GM18861 (cell line): Measurements from ENCODE around the gene DISC1.

Experiments used
- ATAC-seq: cut with Tn5 transposase; IDR thresholded peaks from one replicate; pipeline ENCODE4 v1.9.1; 2021; ENCODE audit not compliant: unreplicated experiment

Gene DISC1

GRCh38 chr1:231806623-231807495 is 180.3 kb downstream of the DISC1 start:
- ATAC-seq = peak; percentile 57

GRCh38 chr1:231807541-231807940 is 181.0 kb downstream of the DISC1 start:
- ATAC-seq = no peak

GRCh38 chr1:231808116-231808515 is 181.5 kb downstream of the DISC1 start:
- ATAC-seq = no peak

- no peak for ATAC-seq
Observed at GRCh38 chr1:231808990-231809389, 182.4 kb downstream of the DISC1 start.

- no peak for ATAC-seq
Observed at GRCh38 chr1:231810415-231810814, 183.8 kb downstream of the DISC1 start.

GRCh38 chr1:231814021-231814420 is 187.4 kb downstream of the DISC1 start:
- ATAC-seq = no peak

GRCh38 chr1:231814521-231814920 is 187.9 kb downstream of the DISC1 start:
- no peak for ATAC-seq

GRCh38 chr1:231817801-231818200 is 191.2 kb downstream of the DISC1 start:
- no peak for ATAC-seq

- ATAC-seq = no peak
Observed at GRCh38 chr1:231818337-231818736, 191.7 kb downstream of the DISC1 start.

- ATAC-seq = no peak
Observed at GRCh38 chr1:231821281-231821680, 194.7 kb downstream of the DISC1 start.

- no peak for ATAC-seq
Observed at GRCh38 chr1:231822041-231822440, 195.5 kb downstream of the DISC1 start.

GRCh38 chr1:231826566-231826965 is 200.0 kb downstream of the DISC1 start:
- no peak for ATAC-seq

GRCh38 chr1:231827337-231828105 is 200.9 kb downstream of the DISC1 start:
- ATAC-seq = no peak

GRCh38 chr1:231828182-231828920 is 201.8 kb downstream of the DISC1 start:
- no peak for ATAC-seq

- ATAC-seq = no peak
Observed at GRCh38 chr1:231829332-231829731, 202.7 kb downstream of the DISC1 start.

- no peak for ATAC-seq
Observed at GRCh38 chr1:231836227-231836893, 209.8 kb downstream of the DISC1 start.

- ATAC-seq = no peak
Observed at GRCh38 chr1:231838521-231838920, 211.9 kb downstream of the DISC1 start.

GRCh38 chr1:231839999-231840398 is 213.4 kb downstream of the DISC1 start:
- no peak for ATAC-seq

- peak; percentile 51 for ATAC-seq
Observed at GRCh38 chr1:231841616-231842344, 215.2 kb downstream of the DISC1 start.

GRCh38 chr1:231842441-231842840 is 215.9 kb downstream of the DISC1 start:
- ATAC-seq = no peak
